ENCODE measurements around the gene CFAP97D2. TPM values are rescaled to one million over a fixed set of nuclear protein-coding genes. Genes with fewer than 3 reads are reported as not detected.

The CFAP97D2 gene
- polyA plus RNA-seq, 3 donors, result 0.21 TPM; not detected in 2

DNA sequence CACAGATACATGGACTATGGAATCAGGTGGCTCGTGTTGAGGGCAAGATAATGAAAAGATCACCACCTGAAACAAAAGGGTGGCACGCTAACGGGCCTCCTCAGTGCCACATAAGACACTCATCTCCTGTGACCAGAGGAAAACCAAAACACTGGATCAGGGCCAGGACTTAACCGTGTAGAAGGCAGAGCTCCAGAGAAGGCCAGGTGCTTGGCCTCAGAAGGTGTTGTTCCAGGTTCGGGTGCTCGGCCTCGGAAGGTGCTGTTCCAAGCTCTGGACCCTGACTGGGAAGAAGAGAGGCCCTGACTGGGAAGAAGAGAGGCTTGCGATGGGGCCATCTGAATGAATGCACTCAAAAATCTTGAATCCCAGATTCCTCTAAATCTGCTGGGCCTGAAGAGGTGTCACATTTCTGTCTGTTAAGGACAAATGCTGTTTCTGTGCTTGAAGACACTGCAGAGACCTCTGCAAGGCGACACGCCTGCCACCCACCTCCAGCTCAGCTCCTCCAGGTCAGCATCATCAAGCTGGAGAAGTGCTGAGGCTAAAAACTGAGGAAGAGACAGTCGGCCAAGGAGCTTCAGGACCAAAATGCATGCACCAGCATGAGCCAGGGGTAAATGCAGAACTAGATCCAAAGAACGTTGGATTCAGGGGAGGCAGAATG is 44.0 kb upstream of the CFAP97D2 start:
- Histone ChIP-seq H3K4me1 (ENCODE audit: control insufficient read depth in 1 of 2, insufficient read depth in 2 of 2, low read length in 2 of 2) (peaks cover 10 to 19% of the 10 kb centered on the region in 2 donors), H3K9ac (ENCODE audit: insufficient read depth, low read length, poor library complexity, severe bottlenecking) (no peak overlapping the region), H4K20me1 (ENCODE audit: insufficient read depth, low read length) (peaks cover 19% of the 10 kb centered on the region), H3K27ac (ENCODE audit: low read depth in 1 of 2, low read length in 2 of 2) (no peak overlapping the region), H3K4me3 (replicated peaks in 1 of 3; ENCODE audit: low read depth in 2 of 3, low read length in 3 of 3) (no peak overlapping the region), H3K79me2 (ENCODE audit: insufficient read depth, low read length) (peaks cover 22% of the 10 kb centered on the region), H3K36me3 (replicated peaks in 1 of 2; ENCODE audit: control insufficient read depth in 1 of 2, insufficient read depth in 2 of 2, low read length in 2 of 2) (no peaks in the 10 kb centered on the region), H3K9me3 (replicated peaks in 1 of 2; ENCODE audit: control insufficient read depth in 1 of 2, insufficient read depth in 1 of 2, low read length in 2 of 2) (no peaks in the 10 kb centered on the region), H3K4me2 (replicated peaks; ENCODE audit: extremely low read depth, low read length, poor library complexity, severe bottlenecking) (no peak overlapping the region), H3K27me3 (ENCODE audit: control insufficient read depth in 2 of 2, insufficient read depth in 2 of 2, low read length in 2 of 2) (peaks cover 0 to 3% of the 10 kb centered on the region in 2 donors), H2AFZ (ENCODE audit: insufficient read depth, low read depth, low read length, poor library complexity, severe bottlenecking) (no peak overlapping the region)
- WGBS (ENCODE audit: insufficient coverage), result 53% methylated on average over 5 of the region's 12 CpGs
- Mint-ChIP-seq H3K9me3 (peaks cover 0 to 3% (median 0%) of the 10 kb centered on the region in 7 donors), H3K27ac (peak overlapping the region in 2 of 7 donors; percentile 20 to 25), H3K4me3 (no peak overlapping the region), H3K4me1 (peaks cover 16% of the 10 kb centered on the region), H3K27me3 (ENCODE audit: low read depth in 3 of 3) (peaks cover 0 to 12% (median 9%) of the 10 kb centered on the region in 3 donors), H3K36me3 (no peaks in the 10 kb centered on the region)
- intact Hi-C loops (cut with micrococcal nuclease), result loop anchor here in 1 of 2 donors (5.0 kb wide), 2 partner anchors 32 to 87 kb away; no protein-coding TSS in a partner anchor
- DNase-seq, result no peak
- TF ChIP-seq, protein P1, sequence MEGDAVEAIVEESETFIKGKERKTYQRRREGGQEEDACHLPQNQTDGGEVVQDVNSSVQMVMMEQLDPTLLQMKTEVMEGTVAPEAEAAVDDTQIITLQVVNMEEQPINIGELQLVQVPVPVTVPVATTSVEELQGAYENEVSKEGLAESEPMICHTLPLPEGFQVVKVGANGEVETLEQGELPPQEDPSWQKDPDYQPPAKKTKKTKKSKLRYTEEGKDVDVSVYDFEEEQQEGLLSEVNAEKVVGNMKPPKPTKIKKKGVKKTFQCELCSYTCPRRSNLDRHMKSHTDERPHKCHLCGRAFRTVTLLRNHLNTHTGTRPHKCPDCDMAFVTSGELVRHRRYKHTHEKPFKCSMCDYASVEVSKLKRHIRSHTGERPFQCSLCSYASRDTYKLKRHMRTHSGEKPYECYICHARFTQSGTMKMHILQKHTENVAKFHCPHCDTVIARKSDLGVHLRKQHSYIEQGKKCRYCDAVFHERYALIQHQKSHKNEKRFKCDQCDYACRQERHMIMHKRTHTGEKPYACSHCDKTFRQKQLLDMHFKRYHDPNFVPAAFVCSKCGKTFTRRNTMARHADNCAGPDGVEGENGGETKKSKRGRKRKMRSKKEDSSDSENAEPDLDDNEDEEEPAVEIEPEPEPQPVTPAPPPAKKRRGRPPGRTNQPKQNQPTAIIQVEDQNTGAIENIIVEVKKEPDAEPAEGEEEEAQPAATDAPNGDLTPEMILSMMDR (IDR thresholded peaks at IDR 0.05), result no peak

DNA sequence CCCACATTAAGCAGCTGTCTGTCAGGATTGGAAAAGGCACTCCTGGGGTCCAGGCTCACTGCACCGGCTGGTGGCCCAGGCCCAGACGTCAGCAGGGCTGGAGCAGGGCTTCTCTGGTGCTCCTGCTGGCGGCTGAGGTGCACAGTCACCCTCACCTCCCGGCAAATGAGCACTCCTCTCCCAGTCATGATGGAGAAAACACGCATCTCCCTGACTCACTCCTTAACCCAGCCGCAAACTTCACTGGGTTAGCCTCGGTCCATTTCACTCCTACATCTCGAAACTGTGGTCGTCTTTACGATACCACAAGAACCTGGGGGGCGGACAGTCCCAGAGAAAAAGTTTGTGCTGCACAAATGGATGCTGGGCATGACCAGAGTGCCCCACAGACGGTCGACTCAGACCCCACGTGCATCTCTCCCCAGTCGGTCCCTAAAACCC is 43.3 kb upstream of the CFAP97D2 start:
- Histone ChIP-seq H3K4me2 (replicated peaks; ENCODE audit: extremely low read depth, low read length, poor library complexity, severe bottlenecking) (no peak overlapping the region), H3K27ac (ENCODE audit: low read depth in 1 of 2, low read length in 2 of 2) (no peak overlapping the region), H3K4me1 (ENCODE audit: control insufficient read depth in 1 of 2, insufficient read depth in 2 of 2, low read length in 2 of 2) (peaks cover 10 to 19% of the 10 kb centered on the region in 2 donors), H3K79me2 (ENCODE audit: insufficient read depth, low read length) (peaks cover 15% of the 10 kb centered on the region), H3K27me3 (ENCODE audit: control insufficient read depth in 2 of 2, insufficient read depth in 2 of 2, low read length in 2 of 2) (peaks cover 0 to 10% of the 10 kb centered on the region in 2 donors), H3K9ac (ENCODE audit: insufficient read depth, low read length, poor library complexity, severe bottlenecking) (no peak overlapping the region), H3K4me3 (replicated peaks in 1 of 3; ENCODE audit: low read depth in 2 of 3, low read length in 3 of 3) (no peak overlapping the region), H3K9me3 (replicated peaks in 1 of 2; ENCODE audit: control insufficient read depth in 1 of 2, insufficient read depth in 1 of 2, low read length in 2 of 2) (no peaks in the 10 kb centered on the region), H4K20me1 (ENCODE audit: insufficient read depth, low read length) (peaks cover 12% of the 10 kb centered on the region), H3K36me3 (replicated peaks in 1 of 2; ENCODE audit: control insufficient read depth in 1 of 2, insufficient read depth in 2 of 2, low read length in 2 of 2) (no peaks in the 10 kb centered on the region), H2AFZ (ENCODE audit: insufficient read depth, low read depth, low read length, poor library complexity, severe bottlenecking) (no peak overlapping the region)
- Mint-ChIP-seq H3K9me3 (peaks cover 0 to 3% (median 0%) of the 10 kb centered on the region in 7 donors), H3K4me1 (peaks cover 10% of the 10 kb centered on the region), H3K36me3 (no peaks in the 10 kb centered on the region), H3K27ac (no peak overlapping the region), H3K27me3 (ENCODE audit: low read depth in 3 of 3) (peaks cover 0 to 15% (median 9%) of the 10 kb centered on the region in 3 donors), H3K4me3 (no peak overlapping the region)
- TF ChIP-seq, protein P1 (IDR thresholded peaks at IDR 0.05), result no peak
- intact Hi-C loops (cut with micrococcal nuclease), result no loop called here
- no peak for DNase-seq
- 90% methylated on average over 15 of the region's 15 CpGs for WGBS (ENCODE audit: insufficient coverage)

Data from CD14-positive monocyte (primary cell).